Urothelium cell line (cell line): ENCODE results near the gene ZNF800.

ENCODE experiments used
- DNase-seq: peaks from one replicate; pipeline ENCODE4 v3.0.0; 2011; ENCODE audit warnings: low spot score, mixed read lengths
- FAIRE-seq: peaks from 2 replicates; lab custom pipeline; 2011; peaks lifted over from hg19 to GRCh38; lab: Jason Lieb, UNC

The ZNF800 gene

GRCh38 chr7:127353897-127354296, 38.6 kb downstream of the ZNF800 start:
- FAIRE-seq (no peak), DNase-seq (no peak)

- no peak for DNase-seq
- FAIRE-seq: no peak
Observed at GRCh38 chr7:127350586-127350985, 41.9 kb downstream of the ZNF800 start.

GRCh38 chr7:127349881-127350280, 42.6 kb downstream of the ZNF800 start:
- DNase-seq: no peak
- no peak for FAIRE-seq

- no peak for FAIRE-seq
- DNase-seq: no peak
Observed at GRCh38 chr7:127348247-127348631, 44.3 kb downstream of the ZNF800 start.

- FAIRE-seq (no peak), DNase-seq (no peak)
Observed at GRCh38 chr7:127347567-127348246, 44.8 kb downstream of the ZNF800 start.

GRCh38 chr7:127346575-127347256, 45.8 kb downstream of the ZNF800 start:
- no peak for DNase-seq
- FAIRE-seq: no peak

- DNase-seq (no peak), FAIRE-seq (no peak)
Observed at GRCh38 chr7:127342596-127342995, 49.9 kb downstream of the ZNF800 start.

GRCh38 chr7:127338122-127338521, 54.4 kb downstream of the ZNF800 start:
- no peak for FAIRE-seq
- no peak for DNase-seq

- FAIRE-seq (no peak), DNase-seq (no peak)
Observed at GRCh38 chr7:127337581-127337980, 54.9 kb downstream of the ZNF800 start.

GRCh38 chr7:127336458-127336857, 56.0 kb downstream of the ZNF800 start:
- DNase-seq: no peak
- no peak for FAIRE-seq

- no peak for FAIRE-seq
Observed at GRCh38 chr7:127332880-127333279, 59.6 kb downstream of the ZNF800 start.

GRCh38 chr7:127330070-127330469, 62.4 kb downstream of the ZNF800 start:
- DNase-seq (no peak), FAIRE-seq (no peak)

More at GRCh38 chr7:127332880-127333279, 59.6 kb downstream of the ZNF800 start:
- DNase-seq: no peak

GRCh38 chr7:127322832-127323493, 69.5 kb downstream of the ZNF800 start:
- no peak for DNase-seq
- no peak for FAIRE-seq

GRCh38 chr7:127322351-127322750, 70.2 kb downstream of the ZNF800 start:
- DNase-seq (no peak), FAIRE-seq (no peak)

GRCh38 chr7:127320974-127321373, 71.5 kb downstream of the ZNF800 start:
- no peak for FAIRE-seq

More at GRCh38 chr7:127320974-127321373, 71.5 kb downstream of the ZNF800 start:
- no peak for DNase-seq
